HEK293 (cell line): ENCODE data around the gene SZT2.
A peak's percentile ranks its signal among the peaks of the same experiment; 100 is the strongest.

Experiments used
- CTCF ChIA-PET: fragments of 350-600 bp; formaldehyde crosslinking; extraction: SDS; loops from one replicate; lab custom pipeline; 2021; ENCODE audit warnings: antibody characterized with exemption; lab: Yijun Ruan, JAX
- POLR2A ChIA-PET: fragments of 300-600 bp; formaldehyde crosslinking; extraction: SDS; loops from one replicate; lab custom pipeline; 2020; ENCODE audit warnings: antibody characterized with exemption, inconsistent platforms; lab: Yijun Ruan, JAX
- H3K27ac ChIP-seq: fragments of 200-500 bp; sonication (Bioruptor generic); 2 replicates; pipeline ENCODE4 v1.5.1; 2014; ENCODE audit warnings: low read depth, low read length, control low read depth, inconsistent platforms; ENCODE audit errors: extremely low read depth
- H3K36me3 ChIP-seq, 2 experiments: fragments of 200-500 bp in 1 of 2; sonication (Bioruptor generic) in 1 of 2; 1 replicate in 1 of 2; 2 replicates in 1 of 2; pipeline ENCODE4 v1.5.1; 2014 to 2017; ENCODE audit warnings: inconsistent platforms in 2 of 2, low read length in 2 of 2; ENCODE audit not compliant: control insufficient read depth in 2 of 2, insufficient read depth in 1 of 2
- H3K4me1 ChIP-seq: fragments of 200-500 bp; sonication (Bioruptor generic); 2 replicates; pipeline ENCODE4 v1.5.1; 2014; ENCODE audit warnings: mild to moderate bottlenecking, low read length, inconsistent platforms; ENCODE audit not compliant: control insufficient read depth, insufficient read depth
- H3K4me3 ChIP-seq: 2 replicates; pipeline ENCODE4 v1.5.1; 2011; ENCODE audit warnings: low read depth, mild to moderate bottlenecking, control low read depth, low read length, moderate library complexity
- H3K9me3 ChIP-seq: fragments of 200-500 bp; sonication (Bioruptor generic); 2 replicates; pipeline ENCODE4 v1.5.1; 2014; ENCODE audit warnings: low read depth, low read length, inconsistent platforms; ENCODE audit not compliant: control insufficient read depth, insufficient read depth
- EGR2 ChIP-seq: fragments of 450-650 bp; formaldehyde crosslinking; IDR thresholded peaks from 2 replicates; pipeline ENCODE4 v1.5.1; 2016; ENCODE audit warnings: low read depth, missing biosample characterization, missing genetic modification characterization
- GLI4 ChIP-seq: fragments of 450-650 bp; formaldehyde crosslinking; IDR thresholded peaks from 2 replicates; pipeline ENCODE4 v1.5.1; 2016; ENCODE audit warnings: missing biosample characterization, missing genetic modification characterization
- OVOL3 ChIP-seq: fragments of 450-650 bp; formaldehyde crosslinking; IDR thresholded peaks from 2 replicates; pipeline ENCODE4 v1.5.1; 2016; ENCODE audit warnings: missing biosample characterization, missing genetic modification characterization
- PRDM1 ChIP-seq: fragments of 450-650 bp; formaldehyde crosslinking; IDR thresholded peaks from 2 replicates; pipeline ENCODE4; 2016; ENCODE audit warnings: missing biosample characterization, missing genetic modification characterization
- ZFP41 ChIP-seq: fragments of 450-650 bp; formaldehyde crosslinking; IDR thresholded peaks from 2 replicates; pipeline ENCODE4 v1.5.1; 2016; ENCODE audit warnings: missing biosample characterization, missing genetic modification characterization, borderline replicate concordance
- ZNF335 ChIP-seq: fragments of 450-650 bp; formaldehyde crosslinking; conservative IDR thresholded peaks from 2 replicates; pipeline ENCODE4 v1.5.1; 2016; ENCODE audit warnings: missing biosample characterization, missing genetic modification characterization
- ZNF558 ChIP-seq: fragments of 450-650 bp; formaldehyde crosslinking; IDR thresholded peaks from 2 replicates; pipeline ENCODE4 v1.5.1; 2016; ENCODE audit warnings: missing biosample characterization, missing genetic modification characterization
- TF ChIP-seq, protein P1 (sequence below): fragments of 450-650 bp; formaldehyde crosslinking; IDR thresholded peaks from 2 replicates; pipeline ENCODE4 v1.5.1; 2016; ENCODE audit warnings: missing biosample characterization, missing genetic modification characterization
- TF ChIP-seq, protein P2 (sequence below): fragments of 450-650 bp; formaldehyde crosslinking; IDR thresholded peaks from 2 replicates; pipeline ENCODE4 v1.5.1; 2017; ENCODE audit warnings: missing biosample characterization, missing genetic modification characterization
- TF ChIP-seq, protein P3 (sequence below): fragments of 450-650 bp; formaldehyde crosslinking; IDR thresholded peaks from 2 replicates; pipeline ENCODE4 v1.5.1; 2017; ENCODE audit warnings: missing biosample characterization, missing genetic modification characterization
- TF ChIP-seq, protein P4 (sequence below): fragments of 450-650 bp; formaldehyde crosslinking; IDR thresholded peaks from 2 replicates; pipeline ENCODE4 v1.5.1; 2016; ENCODE audit warnings: missing biosample characterization, missing genetic modification characterization, borderline replicate concordance

SZT2 gene

DNA sequence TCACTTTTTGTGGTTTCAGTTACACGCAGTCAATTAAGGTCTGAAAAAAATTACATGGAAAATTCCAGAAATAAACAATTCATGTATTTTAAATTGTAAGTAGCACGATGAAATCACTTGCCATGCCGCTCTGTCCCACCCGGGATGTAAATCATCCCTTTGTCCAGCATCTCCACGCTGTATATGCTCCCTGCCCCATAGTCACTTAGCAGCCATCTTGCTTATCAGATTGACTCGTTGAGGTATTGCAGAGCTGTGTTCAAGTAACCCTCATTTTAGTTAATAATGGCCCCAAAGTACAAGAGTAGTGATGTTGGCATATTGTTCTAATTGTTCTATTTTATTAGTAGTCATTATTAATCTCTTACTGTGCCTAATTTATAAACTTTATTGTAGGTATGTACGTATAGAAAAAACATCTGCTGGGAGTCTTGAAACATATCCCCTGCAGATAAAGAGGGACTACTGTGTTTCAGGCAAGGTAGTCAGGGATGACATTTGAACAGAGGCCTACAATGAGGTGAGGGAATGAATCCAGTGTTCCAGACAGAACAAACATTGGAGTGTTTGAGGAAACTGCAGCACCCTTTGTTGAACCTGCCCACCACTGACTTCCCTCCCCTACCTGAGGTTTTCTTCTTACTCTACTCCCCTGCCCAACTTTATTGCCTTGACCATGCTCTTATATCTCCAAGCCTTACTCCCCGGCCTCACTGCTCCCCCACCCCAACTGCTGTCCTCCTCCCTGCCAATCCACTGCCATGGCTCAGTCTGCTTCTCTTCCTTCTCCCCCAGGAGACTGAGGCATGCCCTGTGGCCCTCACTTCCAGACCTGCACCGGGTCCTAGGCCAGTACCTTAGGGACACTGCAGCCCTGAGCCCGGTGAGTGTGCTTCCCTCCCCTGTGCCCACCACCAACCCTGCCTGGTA, 38.0 kb upstream of the SZT2 start (continued):
- TF ChIP-seq ZFP41 (tag by site-specific recombination) (no peak), ZNF335 (no peak), OVOL3 (tag by site-specific recombination) (no peak), GLI4 (tag by site-specific recombination) (no peak)
- TF ChIP-seq, protein P1, sequence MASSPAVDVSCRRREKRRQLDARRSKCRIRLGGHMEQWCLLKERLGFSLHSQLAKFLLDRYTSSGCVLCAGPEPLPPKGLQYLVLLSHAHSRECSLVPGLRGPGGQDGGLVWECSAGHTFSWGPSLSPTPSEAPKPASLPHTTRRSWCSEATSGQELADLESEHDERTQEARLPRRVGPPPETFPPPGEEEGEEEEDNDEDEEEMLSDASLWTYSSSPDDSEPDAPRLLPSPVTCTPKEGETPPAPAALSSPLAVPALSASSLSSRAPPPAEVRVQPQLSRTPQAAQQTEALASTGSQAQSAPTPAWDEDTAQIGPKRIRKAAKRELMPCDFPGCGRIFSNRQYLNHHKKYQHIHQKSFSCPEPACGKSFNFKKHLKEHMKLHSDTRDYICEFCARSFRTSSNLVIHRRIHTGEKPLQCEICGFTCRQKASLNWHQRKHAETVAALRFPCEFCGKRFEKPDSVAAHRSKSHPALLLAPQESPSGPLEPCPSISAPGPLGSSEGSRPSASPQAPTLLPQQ: no peak
- TF ChIP-seq, protein P2, sequence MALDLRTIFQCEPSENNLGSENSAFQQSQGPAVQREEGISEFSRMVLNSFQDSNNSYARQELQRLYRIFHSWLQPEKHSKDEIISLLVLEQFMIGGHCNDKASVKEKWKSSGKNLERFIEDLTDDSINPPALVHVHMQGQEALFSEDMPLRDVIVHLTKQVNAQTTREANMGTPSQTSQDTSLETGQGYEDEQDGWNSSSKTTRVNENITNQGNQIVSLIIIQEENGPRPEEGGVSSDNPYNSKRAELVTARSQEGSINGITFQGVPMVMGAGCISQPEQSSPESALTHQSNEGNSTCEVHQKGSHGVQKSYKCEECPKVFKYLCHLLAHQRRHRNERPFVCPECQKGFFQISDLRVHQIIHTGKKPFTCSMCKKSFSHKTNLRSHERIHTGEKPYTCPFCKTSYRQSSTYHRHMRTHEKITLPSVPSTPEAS (tag by site-specific recombination): no peak
- TF ChIP-seq, protein P3, sequence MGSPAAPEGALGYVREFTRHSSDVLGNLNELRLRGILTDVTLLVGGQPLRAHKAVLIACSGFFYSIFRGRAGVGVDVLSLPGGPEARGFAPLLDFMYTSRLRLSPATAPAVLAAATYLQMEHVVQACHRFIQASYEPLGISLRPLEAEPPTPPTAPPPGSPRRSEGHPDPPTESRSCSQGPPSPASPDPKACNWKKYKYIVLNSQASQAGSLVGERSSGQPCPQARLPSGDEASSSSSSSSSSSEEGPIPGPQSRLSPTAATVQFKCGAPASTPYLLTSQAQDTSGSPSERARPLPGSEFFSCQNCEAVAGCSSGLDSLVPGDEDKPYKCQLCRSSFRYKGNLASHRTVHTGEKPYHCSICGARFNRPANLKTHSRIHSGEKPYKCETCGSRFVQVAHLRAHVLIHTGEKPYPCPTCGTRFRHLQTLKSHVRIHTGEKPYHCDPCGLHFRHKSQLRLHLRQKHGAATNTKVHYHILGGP (tag by site-specific recombination): no peak
- TF ChIP-seq, protein P4, sequence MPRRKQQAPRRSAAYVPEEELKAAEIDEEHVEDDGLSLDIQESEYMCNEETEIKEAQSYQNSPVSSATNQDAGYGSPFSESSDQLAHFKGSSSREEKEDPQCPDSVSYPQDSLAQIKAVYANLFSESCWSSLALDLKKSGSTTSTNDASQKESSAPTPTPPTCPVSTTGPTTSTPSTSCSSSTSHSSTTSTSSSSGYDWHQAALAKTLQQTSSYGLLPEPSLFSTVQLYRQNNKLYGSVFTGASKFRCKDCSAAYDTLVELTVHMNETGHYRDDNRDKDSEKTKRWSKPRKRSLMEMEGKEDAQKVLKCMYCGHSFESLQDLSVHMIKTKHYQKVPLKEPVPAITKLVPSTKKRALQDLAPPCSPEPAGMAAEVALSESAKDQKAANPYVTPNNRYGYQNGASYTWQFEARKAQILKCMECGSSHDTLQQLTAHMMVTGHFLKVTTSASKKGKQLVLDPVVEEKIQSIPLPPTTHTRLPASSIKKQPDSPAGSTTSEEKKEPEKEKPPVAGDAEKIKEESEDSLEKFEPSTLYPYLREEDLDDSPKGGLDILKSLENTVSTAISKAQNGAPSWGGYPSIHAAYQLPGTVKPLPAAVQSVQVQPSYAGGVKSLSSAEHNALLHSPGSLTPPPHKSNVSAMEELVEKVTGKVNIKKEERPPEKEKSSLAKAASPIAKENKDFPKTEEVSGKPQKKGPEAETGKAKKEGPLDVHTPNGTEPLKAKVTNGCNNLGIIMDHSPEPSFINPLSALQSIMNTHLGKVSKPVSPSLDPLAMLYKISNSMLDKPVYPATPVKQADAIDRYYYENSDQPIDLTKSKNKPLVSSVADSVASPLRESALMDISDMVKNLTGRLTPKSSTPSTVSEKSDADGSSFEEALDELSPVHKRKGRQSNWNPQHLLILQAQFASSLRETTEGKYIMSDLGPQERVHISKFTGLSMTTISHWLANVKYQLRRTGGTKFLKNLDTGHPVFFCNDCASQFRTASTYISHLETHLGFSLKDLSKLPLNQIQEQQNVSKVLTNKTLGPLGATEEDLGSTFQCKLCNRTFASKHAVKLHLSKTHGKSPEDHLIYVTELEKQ: no peak
- TF ChIP-seq, all 188 proteins: peak for 0

DNA sequence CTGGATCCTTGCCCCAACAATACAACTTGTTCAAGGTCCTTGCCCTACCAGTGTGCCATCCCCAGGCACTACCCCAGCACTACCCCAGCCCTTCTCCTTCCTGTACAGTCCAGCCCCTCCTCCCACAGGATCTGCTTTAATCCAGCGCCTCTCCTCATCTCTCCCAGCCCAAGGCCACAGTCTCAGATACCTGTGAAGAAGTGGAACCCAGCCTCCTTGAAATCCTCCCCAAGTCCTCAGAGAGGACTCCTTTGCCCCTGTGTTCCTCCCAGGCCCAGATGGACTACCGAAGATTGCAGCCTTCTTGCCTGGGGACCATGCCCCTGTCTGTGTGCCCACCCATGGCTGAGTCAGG, 37.4 kb upstream of the SZT2 start:
- no peaks in the 10 kb centered on the region for H3K9me3 ChIP-seq
- H3K4me1 ChIP-seq: 0 out of 2 replicates have a peak, but pooled peaks cover 3% of the 10 kb centered on the region
- H3K27ac ChIP-seq: no peak overlapping the region
- CTCF ChIA-PET: no interaction called here
- no peak overlapping the region for H3K4me3 ChIP-seq
- POLR2A ChIA-PET: no interaction called here
- TF ChIP-seq ZNF558 (tag by site-specific recombination): no peak
- H3K36me3 ChIP-seq: no peaks in the 10 kb centered on the region

DNA sequence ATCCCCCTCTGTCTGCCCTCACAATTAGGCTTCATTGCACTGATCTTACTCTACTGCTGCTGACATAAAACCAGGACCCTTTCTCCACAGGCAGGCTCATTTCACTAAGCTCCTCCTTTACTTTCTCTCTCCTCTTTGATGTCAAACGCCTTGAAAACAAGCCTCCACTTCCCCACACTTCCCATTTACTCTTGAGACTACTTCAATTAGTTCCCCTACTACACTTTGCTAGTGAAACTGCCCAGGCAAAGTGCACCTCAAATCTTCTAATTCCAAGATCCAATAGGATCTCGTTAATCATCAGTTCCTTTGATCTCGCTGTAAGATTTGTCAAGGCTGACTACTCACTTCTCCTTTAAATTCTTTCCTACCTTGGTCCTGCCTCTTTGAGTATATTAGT, 36.8 kb upstream of the SZT2 start:
- no peak overlapping the region for H3K27ac ChIP-seq
- TF ChIP-seq PRDM1 (tag by site-specific recombination): peak; percentile 39; the same call in 1 of the 2 replicates
- TF ChIP-seq EGR2 (tag by site-specific recombination): no peak
- TF ChIP-seq, all 188 proteins: peak for 1
- ChIA-PET POLR2A (no interaction called here), CTCF (no interaction called here)
- Histone ChIP-seq H3K4me3 (no peak overlapping the region), H3K36me3 (no peaks in the 10 kb centered on the region), H3K9me3 (no peaks in the 10 kb centered on the region), H3K4me1 (0 out of 2 replicates have a peak, but pooled peaks cover 3% of the 10 kb centered on the region)
